H9 (cell line): ENCODE data around the gene NCAPH2. TPM values are rescaled to one million over a fixed set of nuclear protein-coding genes. Genes with fewer than 3 reads are reported as not detected.

Experiments
- DNase-seq: peaks from one replicate; pipeline ENCODE4 v3.0.0-alpha.2; 2017
- H2AFZ ChIP-seq: one replicate; pipeline ENCODE4 v1.6.1; 2013; ENCODE audit warnings: mild to moderate bottlenecking, low read length, control low read depth, moderate library complexity
- H2AK5ac ChIP-seq: 2 replicates; pipeline ENCODE4 v1.6.1; 2013; ENCODE audit warnings: low read length, control low read depth, mixed read lengths; ENCODE audit not compliant: insufficient read length
- H2BK120ac ChIP-seq: one replicate; pipeline ENCODE4 v1.6.1; 2013; ENCODE audit warnings: low read depth, mild to moderate bottlenecking, low read length, control low read depth, inconsistent platforms; ENCODE audit not compliant: poor library complexity, severe bottlenecking
- H2BK12ac ChIP-seq: 2 replicates; pipeline ENCODE4 v1.6.1; 2013; ENCODE audit warnings: low read length, control low read depth, mixed read lengths, low read depth; ENCODE audit not compliant: insufficient read length
- H2BK15ac ChIP-seq: 2 replicates; pipeline ENCODE4 v1.6.1; 2013; ENCODE audit warnings: low read depth, low read length, control low read depth
- H2BK20ac ChIP-seq: one replicate; pipeline ENCODE4 v1.6.1; 2013; ENCODE audit warnings: low read depth, mild to moderate bottlenecking, low read length, control low read depth, inconsistent platforms; ENCODE audit not compliant: poor library complexity, severe bottlenecking
- H2BK5ac ChIP-seq: 2 replicates; pipeline ENCODE4 v1.6.1; 2013; ENCODE audit warnings: low read length, control low read depth, mixed read lengths; ENCODE audit not compliant: insufficient read length
- H3K14ac ChIP-seq: 2 replicates; pipeline ENCODE4 v1.6.1; 2013; ENCODE audit warnings: low read length, control low read depth; ENCODE audit not compliant: insufficient read depth
- H3K18ac ChIP-seq: 2 replicates; pipeline ENCODE4 v1.6.1; 2013; ENCODE audit warnings: low read depth, mild to moderate bottlenecking, mixed read lengths, low read length, control low read depth; ENCODE audit not compliant: insufficient read length
- H3K23ac ChIP-seq: 2 replicates; pipeline ENCODE4 v1.6.1; 2013; ENCODE audit warnings: low read length, control low read depth, mixed read lengths, low read depth; ENCODE audit not compliant: insufficient read length
- H3K23me2 ChIP-seq: 2 replicates; pipeline ENCODE4 v1.6.1; 2013; ENCODE audit warnings: low read depth, mild to moderate bottlenecking, mixed read lengths, low read length, control low read depth; ENCODE audit not compliant: insufficient read length, poor library complexity, severe bottlenecking
- H3K27ac ChIP-seq: 2 replicates; pipeline ENCODE4 v1.5.1; 2013; ENCODE audit warnings: low read length, control low read depth, mixed read lengths, low read depth; ENCODE audit not compliant: insufficient read length
- H3K27me3 ChIP-seq: 2 replicates; pipeline ENCODE4 v1.6.1; 2013; ENCODE audit warnings: low read length, control low read depth, inconsistent platforms; ENCODE audit not compliant: insufficient read depth
- H3K4ac ChIP-seq: 2 replicates; pipeline ENCODE4 v1.6.1; 2013; ENCODE audit warnings: low read depth, mild to moderate bottlenecking, control low read depth, inconsistent platforms, low read length, moderate library complexity
- H3K4me1 ChIP-seq: 2 replicates; pipeline ENCODE4 v1.6.1; 2013; ENCODE audit warnings: low read length, control low read depth, inconsistent platforms; ENCODE audit not compliant: insufficient read depth
- H3K4me2 ChIP-seq: 2 replicates; pipeline ENCODE4 v1.6.1; 2013; ENCODE audit warnings: low read length, control low read depth, mixed read lengths; ENCODE audit not compliant: insufficient read length, insufficient read depth
- H3K56ac ChIP-seq: 2 replicates; pipeline ENCODE4 v1.6.1; 2013; ENCODE audit warnings: low read depth, mild to moderate bottlenecking, mixed read lengths, low read length, control low read depth; ENCODE audit not compliant: insufficient read length
- H3K79me1 ChIP-seq: 2 replicates; pipeline ENCODE4 v1.6.1; 2013; ENCODE audit warnings: low read depth, mild to moderate bottlenecking, moderate library complexity, low read length, control low read depth, inconsistent platforms; ENCODE audit not compliant: insufficient read depth, poor library complexity, severe bottlenecking
- H3K79me2 ChIP-seq: 2 replicates; pipeline ENCODE4 v1.6.1; 2013; ENCODE audit warnings: low read length, control low read depth, inconsistent platforms; ENCODE audit not compliant: insufficient read depth
- H3K9ac ChIP-seq: 2 replicates; pipeline ENCODE4 v1.6.1; 2013; ENCODE audit warnings: low read length, control low read depth, mixed read lengths; ENCODE audit not compliant: insufficient read length; ENCODE audit errors: extremely low read depth
- H3K9me3 ChIP-seq: one replicate; pipeline ENCODE4 v1.6.1; 2013; ENCODE audit warnings: low read depth, low read length, inconsistent platforms; ENCODE audit not compliant: control insufficient read depth
- H3T11ph ChIP-seq: one replicate; pipeline ENCODE4 v1.6.1; 2013; ENCODE audit warnings: mild to moderate bottlenecking, low read length, control low read depth, inconsistent platforms
- H4K20me1 ChIP-seq: one replicate; pipeline ENCODE4 v1.6.1; 2013; ENCODE audit not compliant: control insufficient read depth, insufficient read length, insufficient read depth
- H4K5ac ChIP-seq: 2 replicates; pipeline ENCODE4 v1.6.1; 2013; ENCODE audit warnings: low read depth, mild to moderate bottlenecking, mixed read lengths, low read length, control low read depth; ENCODE audit not compliant: insufficient read length
- H4K8ac ChIP-seq: replicated peaks from 2 replicates; pipeline ENCODE4 v1.6.1; 2013; ENCODE audit warnings: low read length, control low read depth, mixed read lengths, low read depth; ENCODE audit not compliant: insufficient read length
- H4K91ac ChIP-seq: 2 replicates; pipeline ENCODE4 v1.6.1; 2013; ENCODE audit warnings: low read depth, mild to moderate bottlenecking, moderate library complexity, mixed read lengths, low read length, control low read depth; ENCODE audit not compliant: insufficient read length
- H3K27ac Mint-ChIP-seq, 3 experiments: 2 replicates in 2 of 3; 3 replicates in 1 of 3; pipeline ENCODE4 v1.8.0; 2020 to 2021; ENCODE audit warnings: mixed read lengths in 3 of 3, mild to moderate bottlenecking in 1 of 3, moderate library complexity in 1 of 3
- H3K27me3 Mint-ChIP-seq: 2 replicates; pipeline ENCODE4 v1.8.0; 2021; ENCODE audit warnings: low read depth, mild to moderate bottlenecking, moderate library complexity, mixed read lengths
- H3K36me3 Mint-ChIP-seq, 3 experiments: 2 replicates in 2 of 3; 3 replicates in 1 of 3; pipeline ENCODE4 v1.8.0; 2020 to 2021; ENCODE audit warnings: low read depth in 3 of 3, mixed read lengths in 3 of 3; ENCODE audit not compliant: insufficient read depth in 1 of 3
- H3K4me1 Mint-ChIP-seq, 2 experiments: 2 replicates each; pipeline ENCODE4 v1.8.0; 2020; ENCODE audit warnings: mixed read lengths in 2 of 2
- H3K4me3 Mint-ChIP-seq, 2 experiments: 2 replicates in 1 of 2; 3 replicates in 1 of 2; pipeline ENCODE4 v1.8.0; 2020 to 2021; ENCODE audit warnings: mild to moderate bottlenecking in 2 of 2, mixed read lengths in 2 of 2, moderate library complexity in 1 of 2
- H3K9me3 Mint-ChIP-seq, 2 experiments: 2 replicates in 1 of 2; 3 replicates in 1 of 2; pipeline ENCODE4 v1.8.0; 2020; ENCODE audit warnings: mild to moderate bottlenecking in 2 of 2, mixed read lengths in 2 of 2, moderate library complexity in 1 of 2
- CTCF ChIP-seq: fragments of 200-600 bp; sonication (generic); conservative IDR thresholded peaks from 3 replicates; pipeline ENCODE4 v1.8.0; 2021; ENCODE audit warnings: antibody characterized with exemption, mild to moderate bottlenecking
- WGBS: extraction: QIAGEN DNeasy Blood & Tissue Kit; methylation state at CpG from one replicate; pipeline ENCODE4 v1.1.7; 2013; ENCODE audit warnings: missing lambda C conversion rate, low lambda C conversion rate, mixed read lengths; ENCODE audit not compliant: insufficient read length; ENCODE audit errors: extremely low coverage; 5-methylcytosine and 5-hydroxymethylcytosine counted together
- total RNA-seq: library from RNA; stranded (reverse); gene quantifications from 2 replicates; pipeline ENCODE4 v1.2.1, GENCODE V29; 2021

Gene NCAPH2
- total RNA-seq, 1 experiment from 2014 or later: 76.2 TPM

GRCh38 chr22:50483106-50483505 lies 24.9 kb upstream of the NCAPH2 start:
- Mint-ChIP-seq H3K36me3 (peaks cover 0 to 2% (median 0%) of the 10 kb centered on the region in 3 experiments; a peak in 1 of 7 replicates), H3K4me3 (no peak overlapping the region; a peak in 1 of 5 replicates)

More at GRCh38 chr22:50483106-50483505, 24.9 kb upstream of the NCAPH2 start:
- Mint-ChIP-seq H3K27me3 (peaks cover 31% of the 10 kb centered on the region), H3K27ac (no peak overlapping the region), H3K4me1 (peaks cover 3 to 9% of the 10 kb centered on the region in 2 experiments; a peak in 3 of 4 replicates), H3K9me3 (no peaks in the 10 kb centered on the region)
- Histone ChIP-seq H4K91ac (no peak overlapping the region), H4K20me1 (no peaks in the 10 kb centered on the region), H3K4me2 (no peak overlapping the region), H3T11ph (no peak overlapping the region), H3K18ac (no peak overlapping the region), H4K5ac (no peak overlapping the region), H4K8ac (no peak overlapping the region), H2BK15ac (no peak overlapping the region), H3K4me1 (no peaks in the 10 kb centered on the region), H3K23me2 (peaks cover 7% of the 10 kb centered on the region), H2BK5ac (no peak overlapping the region), H3K56ac (no peak overlapping the region), H3K27me3 (peaks cover 9% of the 10 kb centered on the region; the same call in 1 of the 2 replicates), H2AFZ (no peak overlapping the region), H3K79me1 (no peaks in the 10 kb centered on the region), H3K14ac (no peak overlapping the region; the same call in 1 of the 2 replicates), H3K27ac (no peak overlapping the region), H3K4ac (no peak overlapping the region), H3K23ac (no peak overlapping the region), H3K79me2 (no peaks in the 10 kb centered on the region), H2BK20ac (no peak overlapping the region), H2BK12ac (no peak overlapping the region), H2AK5ac (no peak overlapping the region), H3K9me3 (no peaks in the 10 kb centered on the region), H2BK120ac (no peak overlapping the region), H3K9ac (no peak overlapping the region)
- no peak for TF ChIP-seq CTCF
- no CpG with 5 or more reads among the region's 10 CpGs for WGBS
- no peak for DNase-seq
